ENCODE data around the gene NREP.

The NREP gene

GRCh38 chr5:111691914-111692313 lies 65.1 kb downstream of the NREP start:
- no peak for DNase-seq

GRCh38 chr5:111691508-111691907 lies 65.5 kb downstream of the NREP start:
- no peak for DNase-seq

- DNase-seq = no peak
Measured at GRCh38 chr5:111689357-111689935, 67.5 kb downstream of the NREP start.

GRCh38 chr5:111685969-111686368 lies 71.0 kb downstream of the NREP start:
- no peak for DNase-seq

- DNase-seq = no peak
Measured at GRCh38 chr5:111682641-111683040, 74.4 kb downstream of the NREP start.

GRCh38 chr5:111682121-111682520 lies 74.9 kb downstream of the NREP start:
- DNase-seq = no peak

GRCh38 chr5:111681414-111682120 lies 75.4 kb downstream of the NREP start:
- DNase-seq = no peak

- DNase-seq = no peak
Measured at GRCh38 chr5:111680737-111681413, 76.1 kb downstream of the NREP start.

- DNase-seq = no peak
Measured at GRCh38 chr5:111679611-111680010, 77.4 kb downstream of the NREP start.
